GM21423 (cell line): ENCODE data around the gene PPFIA3.
"Not testable (repeated sequence)": the region's sequence is repeated elsewhere in the genome, so short reads cannot be mapped to it uniquely, and the experiment has no call there.

Experiments
- ATAC-seq: cut with Tn5 transposase; IDR thresholded peaks from one replicate; pipeline ENCODE4 v1.9.1; 2021; ENCODE audit warnings: mild to moderate bottlenecking, moderate library complexity; ENCODE audit not compliant: unreplicated experiment

PPFIA3 gene

GRCh38 chr19:49173198-49173597 is 53.9 kb downstream of the PPFIA3 start:
- no peak for ATAC-seq

DNA sequence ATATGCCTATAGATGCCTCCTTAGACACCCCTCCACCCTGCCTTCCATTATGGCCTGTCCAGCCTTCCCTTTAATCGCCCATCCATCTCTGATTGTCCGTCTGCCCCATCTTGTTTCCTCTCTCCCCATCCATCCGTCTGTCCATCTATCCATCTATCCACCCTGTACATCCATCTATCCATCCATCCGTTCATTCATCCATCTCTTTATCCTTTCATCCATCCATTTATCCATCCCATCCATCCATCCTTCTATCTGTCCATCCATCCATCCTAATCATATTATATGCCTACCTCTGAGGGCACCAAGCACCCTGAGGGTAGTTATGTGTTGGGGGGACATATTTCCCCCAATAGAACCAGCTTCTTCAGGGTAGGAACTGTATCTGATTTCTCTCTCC is 61.3 kb downstream of the PPFIA3 start:
- no peak for ATAC-seq

DNA sequence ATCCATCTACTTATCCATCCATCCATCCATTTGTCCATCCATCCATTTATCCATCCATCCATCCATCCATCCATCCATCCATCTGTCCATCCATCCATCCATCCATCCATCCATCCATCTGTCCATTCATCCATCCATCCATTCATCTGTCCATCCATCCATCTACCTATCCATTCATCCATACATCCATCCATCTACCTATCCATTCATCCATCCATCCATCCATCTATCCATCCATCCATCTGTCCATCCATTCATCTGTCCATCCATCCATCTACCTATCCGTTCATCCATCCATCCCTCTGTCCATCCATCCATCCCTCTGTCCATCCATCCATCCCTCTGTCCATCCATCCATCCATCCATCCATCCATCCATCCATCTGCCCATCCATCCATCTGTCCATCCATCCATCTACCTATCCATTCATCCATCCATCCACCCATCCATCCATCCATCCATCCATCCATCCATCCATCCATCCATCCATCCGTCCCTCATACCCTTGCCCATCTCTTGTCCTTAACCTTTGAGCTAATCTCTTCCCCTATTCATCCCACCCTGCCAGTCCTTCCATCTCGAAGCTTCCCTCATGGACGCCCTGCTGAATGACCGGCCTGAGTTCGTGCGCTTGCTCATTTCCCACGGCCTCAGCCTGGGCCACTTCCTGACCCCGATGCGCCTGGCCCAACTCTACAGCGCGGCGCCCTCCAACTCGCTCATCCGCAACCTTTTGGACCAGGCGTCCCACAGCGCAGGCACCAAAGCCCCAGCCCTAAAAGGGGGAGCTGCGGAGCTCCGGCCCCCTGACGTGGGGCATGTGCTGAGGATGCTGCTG is 62.9 kb downstream of the PPFIA3 start:
- not testable (repeated sequence) for ATAC-seq

- ATAC-seq = no peak
Measured at GRCh38 chr19:49182848-49183375, 63.6 kb downstream of the PPFIA3 start.

- ATAC-seq = no peak
Measured at GRCh38 chr19:49186108-49186507, 66.8 kb downstream of the PPFIA3 start.

DNA sequence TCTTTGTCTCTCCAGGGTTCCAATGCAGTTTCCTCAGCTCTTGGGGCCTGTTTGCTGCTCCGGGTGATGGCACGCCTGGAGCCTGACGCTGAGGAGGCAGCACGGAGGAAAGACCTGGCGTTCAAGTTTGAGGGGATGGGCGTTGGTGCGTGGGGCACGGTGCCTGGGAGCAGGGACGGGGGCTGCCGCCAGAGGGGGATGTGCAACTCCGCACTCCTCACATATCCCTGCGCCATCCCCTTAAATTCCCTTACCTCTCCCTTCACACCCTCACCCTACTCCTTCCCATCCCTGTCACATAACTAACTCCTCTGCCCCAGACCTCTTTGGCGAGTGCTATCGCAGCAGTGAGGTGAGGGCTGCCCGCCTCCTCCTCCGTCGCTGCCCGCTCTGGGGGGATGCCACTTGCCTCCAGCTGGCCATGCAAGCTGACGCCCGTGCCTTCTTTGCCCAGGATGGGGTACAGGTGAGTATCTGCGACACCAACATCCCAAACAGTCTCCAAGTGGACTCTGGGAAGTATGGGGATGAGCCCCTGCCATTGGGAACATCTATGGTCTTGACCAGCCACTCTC is 69.4 kb downstream of the PPFIA3 start:
- no peak for ATAC-seq

DNA sequence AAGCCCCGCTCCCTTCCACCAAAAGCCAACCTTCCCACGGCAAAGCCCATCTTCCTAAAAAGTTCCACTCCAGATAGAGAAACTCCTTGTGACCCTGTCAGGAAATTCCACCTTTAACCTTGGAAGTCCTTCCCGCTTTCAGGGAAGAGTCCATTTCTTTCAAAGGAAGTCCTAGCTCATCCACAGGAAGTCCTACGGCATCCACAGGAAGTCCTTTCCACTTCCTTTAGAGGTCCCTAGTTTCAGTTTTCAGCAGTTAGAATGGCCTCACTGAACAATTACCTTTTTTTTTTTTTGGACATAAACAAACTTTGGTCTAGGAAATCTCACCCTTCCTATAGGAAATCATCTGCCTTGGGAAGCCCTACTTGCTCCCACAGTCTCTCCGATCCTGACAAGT is 69.9 kb downstream of the PPFIA3 start:
- no peak for ATAC-seq

DNA sequence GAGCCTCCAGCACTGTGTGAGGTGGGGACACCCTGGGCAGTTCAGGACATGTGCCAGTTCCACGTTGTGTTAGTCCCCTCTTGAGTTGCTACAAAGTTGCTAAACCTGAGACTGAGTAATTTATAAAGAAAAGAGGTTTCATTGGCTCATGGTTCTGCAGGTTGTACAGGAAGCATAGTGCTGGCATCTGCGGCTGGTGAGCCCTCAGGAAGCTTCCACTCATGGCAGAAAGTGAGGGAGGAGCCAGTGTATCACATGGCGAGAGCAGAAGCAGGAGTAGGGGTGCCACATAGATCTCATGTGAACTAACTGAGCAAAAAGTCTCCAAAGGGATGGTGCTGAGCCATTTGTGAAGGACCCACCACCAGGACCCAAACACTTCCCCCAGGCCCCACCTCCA is 71.4 kb downstream of the PPFIA3 start:
- ATAC-seq = no peak

DNA sequence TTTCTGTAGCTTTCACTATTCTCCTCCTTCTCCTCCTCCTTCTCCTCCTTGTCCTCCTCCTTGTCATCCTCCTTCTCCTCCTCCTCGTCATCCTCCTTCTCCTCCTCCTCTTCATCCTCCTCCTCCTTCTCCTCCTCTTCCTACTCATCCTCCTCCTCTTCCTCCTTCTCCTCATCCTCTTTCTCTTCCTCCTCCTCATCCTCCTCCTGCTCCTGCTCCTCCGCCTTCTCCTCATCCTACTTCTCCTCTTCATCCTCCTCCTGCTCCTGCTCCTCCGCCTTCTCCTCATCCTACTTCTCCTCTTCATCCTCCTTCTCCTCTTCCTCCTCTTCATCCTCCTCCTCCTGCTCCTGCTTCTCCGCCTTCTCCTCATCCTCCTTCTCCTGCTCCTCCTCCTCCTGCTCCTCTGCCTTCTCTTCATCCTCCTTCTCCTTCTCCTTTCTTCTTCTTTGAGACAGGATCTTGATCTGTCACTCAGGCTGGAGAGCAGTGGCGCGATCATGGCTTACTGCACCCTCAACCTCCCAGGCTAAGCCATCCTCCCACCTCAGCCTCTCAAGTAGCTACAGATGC is 74.6 kb downstream of the PPFIA3 start:
- no peak for ATAC-seq

DNA sequence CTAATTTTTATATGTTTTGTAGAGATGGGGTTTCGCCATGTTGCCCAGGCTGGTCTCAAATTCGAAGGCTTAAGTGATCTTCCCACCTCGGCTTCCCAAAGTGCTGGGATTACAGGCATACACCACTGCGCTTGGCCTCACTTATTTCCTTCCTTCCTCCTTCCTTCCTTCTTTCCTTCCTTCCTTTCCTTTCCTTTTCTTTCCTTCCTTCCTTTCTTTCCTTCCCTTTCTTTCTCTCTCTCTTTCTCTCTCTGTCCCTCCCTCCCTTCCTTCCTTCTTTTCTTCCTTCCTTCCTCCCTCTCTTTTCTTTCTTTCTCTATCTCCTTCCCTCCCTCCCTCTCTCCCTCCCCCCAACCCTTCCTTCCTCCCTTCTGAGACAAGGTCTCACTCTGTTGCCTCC is 75.1 kb downstream of the PPFIA3 start:
- no peak for ATAC-seq

- ATAC-seq = no peak
Measured at GRCh38 chr19:49196527-49197240, 77.3 kb downstream of the PPFIA3 start.

DNA sequence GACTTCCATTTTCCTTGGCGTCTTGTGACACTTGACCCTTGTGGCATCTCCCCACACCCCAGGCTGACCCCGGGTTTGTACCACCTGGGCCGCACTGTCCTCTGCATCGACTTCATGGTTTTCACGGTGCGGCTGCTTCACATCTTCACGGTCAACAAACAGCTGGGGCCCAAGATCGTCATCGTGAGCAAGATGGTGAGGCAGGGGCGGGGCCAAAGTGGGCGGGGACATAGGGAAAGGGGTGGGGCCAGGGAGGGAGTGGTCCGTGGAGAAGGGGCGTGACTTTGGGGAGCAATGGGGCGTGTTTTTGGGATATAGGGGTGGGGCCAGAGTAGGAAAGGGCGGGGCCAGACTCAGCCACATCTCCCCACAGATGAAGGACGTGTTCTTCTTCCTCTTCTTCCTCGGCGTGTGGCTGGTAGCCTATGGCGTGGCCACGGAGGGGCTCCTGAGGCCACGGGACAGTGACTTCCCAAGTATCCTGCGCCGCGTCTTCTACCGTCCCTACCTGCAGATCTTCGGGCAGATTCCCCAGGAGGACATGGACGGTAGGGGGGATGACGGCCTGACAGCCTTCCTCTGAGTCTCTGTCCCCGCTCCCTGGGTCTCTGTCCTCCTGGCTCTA is 81.0 kb downstream of the PPFIA3 start:
- ATAC-seq = no peak
